IPS-NIHi11 (cell line): Measurements from ENCODE around the gene PYCR2.
"Not testable (repeated sequence)": the region's sequence is repeated elsewhere in the genome, so short reads cannot be mapped to it uniquely, and the experiment has no call there.

ENCODE experiments used
- DNase-seq: peaks from one replicate; pipeline ENCODE4 v3.0.0; 2012; ENCODE audit warnings: mixed read lengths, low spot score

The PYCR2 gene

DNA sequence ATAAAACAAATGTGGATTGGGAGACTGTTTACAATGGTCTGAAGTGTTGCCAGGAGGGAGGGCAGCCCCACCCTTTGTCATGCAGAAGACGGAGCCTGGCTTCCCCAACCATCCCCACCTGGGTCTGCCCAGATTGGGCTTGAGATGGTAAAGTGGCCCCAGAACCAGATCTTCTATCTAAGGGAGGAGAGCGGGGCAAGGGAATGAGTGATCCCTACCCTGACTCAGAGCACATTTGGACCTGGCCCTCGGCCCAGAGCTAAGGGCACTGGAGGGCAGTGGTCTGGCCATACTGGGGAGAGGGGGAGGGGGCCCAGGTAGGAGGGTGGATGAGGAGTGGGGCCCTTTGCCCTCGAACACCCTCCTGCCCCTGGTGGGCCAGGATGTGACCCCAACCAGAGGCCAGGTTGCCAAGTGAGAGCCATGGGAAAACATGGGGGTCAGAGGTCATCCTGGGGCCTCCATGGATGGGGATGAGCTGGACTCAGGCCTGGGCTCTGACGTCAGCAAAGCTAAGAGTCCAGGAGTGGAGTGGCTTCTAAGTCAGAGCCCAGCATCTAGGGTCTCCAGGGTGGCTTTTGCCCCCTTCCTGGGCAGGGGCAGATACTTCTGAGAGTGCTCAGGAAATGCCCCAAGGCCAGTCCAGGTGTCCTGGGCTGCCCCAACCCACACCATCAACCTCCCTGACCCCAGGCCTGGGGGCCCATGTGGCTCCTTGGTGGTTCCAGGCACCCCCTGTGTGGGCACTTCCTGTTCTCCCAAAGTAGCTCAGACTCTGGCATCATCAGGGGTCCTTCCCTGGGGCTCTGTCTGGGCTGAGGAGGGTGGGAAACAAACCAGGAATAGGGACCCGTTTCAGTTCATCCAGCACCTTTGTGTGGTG lies 33.5 kb downstream of the PYCR2 start:
- DNase-seq = peak; percentile 62

DNA sequence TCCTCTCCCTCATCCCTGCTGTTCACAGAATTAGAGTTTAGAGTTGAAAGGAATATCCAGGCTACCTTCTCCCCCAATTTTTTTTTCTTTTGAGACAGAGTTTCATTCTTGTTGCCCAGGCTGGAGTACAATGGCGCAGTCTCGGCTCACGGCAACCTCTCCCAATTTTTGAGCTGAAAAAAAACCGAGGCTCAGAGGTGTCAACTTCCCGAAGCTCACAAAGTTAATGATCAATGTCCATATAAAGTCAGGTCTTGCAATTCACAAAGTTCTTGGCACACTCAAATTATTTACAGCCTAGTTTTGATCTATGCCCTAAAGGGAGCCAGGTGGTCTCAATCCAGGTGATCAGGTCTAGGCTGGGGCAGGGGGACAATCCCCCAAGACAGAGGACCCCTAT lies 34.3 kb downstream of the PYCR2 start:
- no peak for DNase-seq

DNA sequence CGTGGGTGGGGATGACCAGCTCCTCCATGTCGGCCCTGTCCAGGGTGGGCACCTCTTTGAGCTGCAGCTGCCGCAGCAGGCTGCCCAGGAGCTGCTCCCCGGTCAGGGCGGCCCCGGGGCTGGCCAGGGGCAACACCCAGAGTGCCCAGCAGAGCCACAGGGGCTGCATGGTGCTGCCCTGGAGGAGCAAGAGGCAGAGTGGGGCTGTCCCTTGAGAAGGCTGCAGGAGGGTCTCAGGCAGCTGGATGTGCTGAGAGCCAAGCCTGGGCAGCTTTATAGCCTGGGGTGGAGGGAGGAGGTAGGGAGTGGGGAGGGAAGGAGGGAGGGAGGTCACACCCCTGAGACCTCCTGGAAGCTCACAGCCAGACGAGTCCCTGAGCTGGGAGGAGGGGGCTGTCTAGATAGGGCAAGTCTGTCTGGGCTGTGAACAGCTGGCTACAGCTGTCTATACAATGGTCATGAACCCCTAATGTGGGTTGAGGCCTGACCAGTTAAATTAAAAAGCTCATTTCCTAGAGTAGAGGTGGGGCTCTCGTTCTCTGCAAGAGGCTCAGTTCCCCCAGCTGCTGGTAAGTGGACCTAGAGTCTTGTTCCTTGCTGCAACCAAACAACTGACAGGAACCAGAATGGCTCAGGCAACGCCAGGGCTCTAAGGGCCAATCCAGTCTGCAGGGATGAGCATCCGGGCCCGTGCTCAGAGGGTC lies 35.0 kb downstream of the PYCR2 start, which contains the start of gene LEFTY1:
Gene LEFTY1 (minus strand): TSS at position 249 of the 704 bp plus-strand sequence. CDS start 80 bp downstream, at position 169.
- peak; percentile 41 for DNase-seq

DNA sequence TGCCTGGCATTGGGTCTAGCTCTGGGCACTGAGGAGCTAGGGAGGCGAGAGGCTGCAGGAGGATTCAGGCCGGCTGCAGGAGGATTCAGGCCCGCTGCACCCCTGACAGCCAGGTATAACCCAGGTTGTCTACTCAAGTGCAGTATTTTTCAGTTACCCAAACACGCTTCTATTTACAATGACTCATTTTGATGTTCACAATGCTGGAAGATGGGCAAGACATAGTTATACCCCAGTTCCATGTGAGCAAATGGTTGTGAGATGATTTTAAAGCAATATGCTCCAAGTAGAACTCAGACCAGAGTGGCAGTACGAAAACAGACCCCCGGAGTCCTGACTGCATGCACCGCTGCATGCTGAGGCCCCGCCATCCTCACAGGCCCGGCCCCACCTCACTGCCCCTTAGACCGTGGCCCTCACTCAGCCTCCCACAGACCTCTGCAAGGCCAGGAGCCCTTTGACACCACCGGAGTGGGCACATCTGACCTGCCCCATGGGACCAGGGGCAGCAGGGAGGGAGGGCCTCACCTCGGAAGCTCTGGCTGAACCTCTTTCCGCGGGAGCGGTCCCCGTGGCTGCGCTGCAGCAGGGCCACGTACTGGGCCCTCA lies 35.7 kb downstream of the PYCR2 start:
- DNase-seq = no peak

DNA sequence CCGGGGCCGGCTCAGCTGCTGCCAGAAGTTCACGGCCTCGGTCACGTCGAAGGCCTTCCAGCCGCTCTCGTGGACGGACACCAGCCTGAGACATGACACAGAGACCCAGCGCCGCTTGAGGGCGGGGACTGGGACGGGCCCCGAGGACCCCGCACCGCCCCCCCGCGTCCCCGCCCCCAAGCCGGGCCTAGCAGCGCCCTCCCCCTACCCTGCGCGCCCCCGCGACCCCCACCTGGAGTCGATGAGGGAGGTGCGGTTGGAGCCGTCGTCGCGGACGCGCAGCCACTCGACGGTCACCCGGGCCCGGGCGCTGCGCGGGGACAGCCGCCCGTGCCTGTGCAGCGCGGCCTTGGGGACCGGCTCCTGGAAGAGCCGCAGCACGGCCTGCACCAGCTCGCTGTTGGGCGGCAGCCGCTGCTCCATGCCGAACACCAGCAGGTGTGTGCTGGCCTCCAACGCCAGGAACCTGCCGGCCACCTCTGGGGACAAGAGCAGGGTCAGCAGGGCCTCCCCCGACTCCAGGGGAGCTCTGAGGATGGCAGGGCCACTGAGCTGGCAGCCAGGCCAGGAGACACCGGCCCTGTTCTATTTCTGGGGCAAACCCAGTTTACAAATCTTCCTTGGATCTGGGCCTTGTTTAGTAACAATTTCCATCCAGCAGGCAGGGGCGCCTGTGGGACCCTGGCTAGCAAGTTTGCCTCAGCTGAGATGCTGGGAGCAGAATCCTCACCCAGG lies 36.3 kb downstream of the PYCR2 start:
- not testable (repeated sequence) for DNase-seq

DNA sequence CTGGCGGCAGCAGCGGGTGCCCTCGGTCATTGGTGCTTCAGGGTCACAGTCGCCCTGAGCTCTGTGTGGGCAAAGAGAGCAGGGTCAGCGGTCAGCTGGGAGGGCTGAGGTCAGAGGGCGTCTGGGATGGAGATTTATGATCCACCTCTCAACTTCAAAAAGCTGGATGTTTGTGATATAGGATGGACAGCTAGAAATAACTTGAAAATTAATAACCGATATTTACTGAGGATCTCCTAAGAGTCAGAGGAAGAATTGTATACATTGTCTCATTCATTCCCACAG lies 37.1 kb downstream of the PYCR2 start:
- no peak for DNase-seq

DNA sequence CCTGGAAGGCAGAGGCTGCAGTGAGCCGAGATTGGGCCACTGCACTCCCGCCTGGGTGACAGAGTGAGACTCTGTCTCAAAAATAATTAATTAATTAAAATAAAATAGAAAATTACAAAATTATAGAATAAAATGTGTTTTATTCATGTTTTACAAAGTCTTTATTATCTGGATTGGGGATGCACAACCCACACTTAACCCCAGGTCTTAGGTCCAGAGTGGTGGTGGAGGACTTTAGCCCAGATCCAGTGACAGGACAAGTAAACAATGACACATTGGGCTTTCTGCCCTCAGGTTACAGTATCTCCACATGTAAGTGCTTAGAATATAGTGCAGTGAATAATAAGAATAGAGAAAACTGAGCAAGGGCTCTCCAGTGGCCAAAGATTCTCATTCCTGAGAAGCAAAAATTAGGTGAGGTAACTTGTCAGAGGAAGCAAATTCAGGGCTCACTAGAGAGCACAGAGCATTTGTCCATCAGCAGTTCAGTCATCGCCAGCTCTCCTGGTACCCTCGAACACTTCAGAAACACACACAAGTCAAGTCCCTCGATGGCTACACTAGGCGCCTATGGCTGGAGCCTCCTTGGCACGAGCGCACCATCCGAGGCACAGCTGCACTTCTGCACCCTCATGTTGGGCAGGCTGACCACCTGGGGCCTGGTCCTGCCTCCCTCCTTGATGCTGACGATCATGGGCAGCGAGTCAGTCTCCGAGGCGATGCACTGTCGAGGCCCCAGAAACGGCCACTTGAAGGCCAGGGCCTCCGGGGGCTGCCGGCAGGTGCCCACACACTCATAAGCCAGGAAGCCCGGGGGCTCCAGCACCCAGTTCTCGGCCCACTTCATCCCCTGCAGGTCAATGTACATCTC lies 37.7 kb downstream of the PYCR2 start:
- no peak for DNase-seq

DNA sequence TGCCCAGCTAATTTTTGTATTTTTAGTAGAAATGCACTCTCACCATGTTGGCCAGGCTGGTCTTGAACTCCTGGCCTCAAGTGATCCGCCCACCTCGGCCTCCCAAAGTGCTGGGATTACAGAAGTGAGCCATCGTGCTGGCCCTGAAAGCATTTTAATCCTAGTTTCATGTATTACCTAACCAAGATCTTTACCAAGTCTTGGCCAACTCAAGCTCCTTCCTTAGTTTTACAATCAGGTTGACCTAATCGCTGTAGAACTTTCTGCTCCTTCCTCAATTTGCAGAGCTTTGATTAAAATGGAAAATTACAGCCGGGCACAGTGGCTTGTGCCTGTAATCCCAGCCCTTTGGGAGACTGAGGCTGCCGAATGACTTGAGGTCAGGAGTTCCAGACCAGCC lies 38.7 kb downstream of the PYCR2 start:
- no peak for DNase-seq

DNA sequence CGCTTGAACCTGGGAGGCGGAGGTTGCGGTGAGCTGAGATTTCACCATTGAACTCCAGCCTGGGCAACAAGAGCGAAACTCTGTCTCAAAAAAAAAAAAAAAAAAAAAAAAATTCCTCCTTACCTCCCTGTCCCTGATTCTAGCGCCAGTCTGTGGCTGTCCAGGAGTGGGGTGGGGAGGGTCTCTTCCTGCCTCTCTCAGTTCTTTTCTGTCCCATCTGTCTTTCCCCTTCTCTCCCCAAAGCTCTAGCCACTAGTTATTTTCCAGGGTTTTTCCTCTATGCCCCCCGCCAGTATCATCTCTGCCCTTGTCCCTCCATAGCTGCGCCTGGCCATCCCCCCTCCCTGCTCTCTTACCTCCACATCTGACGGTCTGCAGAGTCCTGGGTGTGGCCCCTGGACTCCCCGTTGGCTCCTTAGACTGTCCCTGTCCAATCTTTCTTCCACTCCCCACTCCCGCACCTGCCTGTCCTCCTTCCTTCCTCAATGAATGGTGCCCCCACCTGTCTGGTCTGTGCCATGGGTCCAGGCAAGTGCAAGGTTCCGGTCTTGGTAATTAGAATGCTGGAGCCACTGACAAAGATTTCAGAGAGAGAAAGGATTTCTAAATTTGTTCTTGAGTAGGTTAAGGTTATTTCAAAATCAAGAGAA lies 40.3 kb downstream of the PYCR2 start:
- DNase-seq = no peak

DNA sequence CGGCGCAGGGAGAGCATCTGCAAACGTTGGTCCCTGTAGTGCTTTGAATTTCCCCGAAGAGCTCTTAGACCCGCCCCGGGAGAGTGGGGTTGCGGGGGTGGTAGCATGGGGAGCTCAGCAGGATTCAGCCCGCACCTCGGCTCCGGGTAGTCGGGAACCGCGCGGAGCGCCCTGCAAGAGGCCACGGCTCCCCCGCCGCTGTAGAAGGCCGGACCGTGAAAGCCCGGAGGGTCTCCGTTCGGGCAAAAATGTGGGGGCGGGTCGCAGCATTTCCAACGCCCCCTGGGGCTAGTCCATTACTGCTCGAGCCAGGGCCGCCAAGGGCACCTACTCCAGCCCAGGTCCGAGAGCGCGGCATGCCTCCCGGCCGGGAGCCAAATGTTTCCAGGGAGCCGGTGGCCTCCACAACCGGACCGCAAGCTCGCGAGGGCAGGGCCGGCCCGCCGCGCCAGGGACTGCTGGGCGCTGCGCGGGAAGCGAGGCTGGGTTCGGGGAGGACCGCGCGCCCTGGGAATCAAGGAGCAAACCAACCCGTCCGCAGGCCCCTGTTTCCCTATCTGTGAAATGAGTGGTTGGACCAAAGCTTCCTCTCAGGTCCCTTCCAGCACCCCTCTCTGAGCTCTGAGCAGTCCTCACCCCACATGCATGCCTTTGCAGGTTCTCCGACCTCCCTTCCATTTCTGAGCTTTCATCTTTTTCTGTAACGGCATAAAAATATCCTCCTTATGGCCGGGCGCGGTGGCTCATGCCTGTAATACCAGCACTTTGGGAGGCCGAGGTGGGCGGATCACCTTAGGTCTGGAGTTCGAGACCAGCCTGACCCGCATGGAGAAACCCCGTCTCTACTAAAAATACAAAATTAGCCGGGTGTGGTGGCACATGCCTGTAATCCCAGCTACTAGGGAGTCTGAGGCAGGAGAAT lies 41.1 kb downstream of the PYCR2 start:
- DNase-seq = peak; percentile 68

DNA sequence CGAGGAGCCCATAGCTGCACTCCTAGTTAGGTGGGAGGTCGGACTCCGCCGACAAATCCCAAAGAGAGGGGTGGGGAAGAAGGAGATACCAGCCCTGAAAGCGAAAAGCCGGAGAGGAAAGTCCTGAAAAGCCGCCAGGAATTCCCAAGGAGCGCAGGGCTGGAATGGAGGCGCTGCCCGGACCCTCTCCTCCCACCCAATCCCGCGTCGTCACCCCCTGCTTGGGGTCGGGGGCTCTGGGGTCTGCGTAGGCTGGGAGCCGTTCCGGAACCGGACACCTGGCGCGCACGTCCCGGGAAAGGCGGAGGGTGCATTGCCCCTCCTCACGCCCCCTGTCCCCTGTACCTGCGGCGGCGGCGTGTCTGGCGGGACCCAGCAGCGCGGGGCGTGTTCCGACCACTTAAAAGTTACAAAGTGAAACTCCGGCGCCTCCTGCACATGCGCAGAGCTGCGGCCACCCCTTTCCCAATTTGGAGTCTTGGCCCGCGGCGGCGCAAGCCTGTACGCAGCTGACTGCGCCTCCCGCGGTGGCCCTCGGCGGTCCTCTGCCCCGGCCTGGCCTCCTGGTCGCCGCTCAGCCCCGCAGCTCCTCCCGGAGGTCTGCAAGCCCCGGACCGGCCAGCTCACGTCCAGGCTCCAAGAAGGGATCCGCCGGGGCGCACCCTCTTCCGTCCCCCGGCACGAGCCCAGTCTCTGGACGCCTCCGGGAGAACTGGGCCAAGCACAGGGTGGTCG lies 41.9 kb downstream of the PYCR2 start, which contains the start of gene TMEM63A:
Gene TMEM63A (minus strand): TSS at position 422 of the 735 bp plus-strand sequence. CDS start 4,800 bp downstream, outside the sequence.
- peak; percentile 94 for DNase-seq

DNA sequence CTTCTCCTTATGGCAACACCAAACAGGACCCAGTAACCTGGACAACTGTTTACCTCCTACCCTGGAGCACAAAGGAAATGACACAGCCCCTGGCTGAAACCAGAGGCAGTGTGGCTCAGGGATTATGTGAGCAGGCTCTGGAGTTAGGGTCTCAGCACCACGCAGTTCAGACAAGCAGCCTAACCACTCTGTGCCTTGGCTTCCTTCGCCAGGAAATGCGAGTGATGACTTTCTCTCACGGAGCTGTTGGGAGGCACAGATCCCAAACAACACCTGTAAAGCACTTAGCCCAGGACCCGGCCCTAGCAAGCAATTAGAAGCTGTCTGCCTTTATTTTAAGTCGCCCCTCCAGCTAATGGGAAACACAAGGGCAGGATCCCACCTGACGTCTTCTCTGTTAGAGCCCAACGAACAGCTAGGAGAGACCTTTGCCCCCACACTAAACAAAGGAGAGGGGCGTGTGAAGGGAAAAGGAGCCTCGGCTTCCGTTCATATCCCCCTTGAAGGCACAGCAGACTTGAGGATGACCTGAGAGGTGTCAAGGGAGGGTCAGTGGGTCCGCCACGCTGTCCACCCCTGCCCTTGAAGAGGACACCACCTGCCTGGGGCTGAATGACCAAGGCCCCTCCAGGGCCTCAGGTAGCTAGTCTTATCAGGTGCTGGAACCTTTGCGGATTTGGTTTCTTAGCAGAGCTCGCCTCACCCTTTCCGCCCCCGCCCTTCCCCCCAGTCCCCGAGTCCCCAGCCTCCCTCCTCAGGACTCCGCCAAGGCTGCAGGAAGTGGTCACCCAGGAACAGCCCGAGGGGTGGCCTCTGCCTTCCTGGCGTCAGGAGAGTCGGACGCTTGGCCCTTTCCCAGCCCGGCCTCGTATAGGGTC lies 42.7 kb downstream of the PYCR2 start:
- peak; percentile 57 for DNase-seq

DNA sequence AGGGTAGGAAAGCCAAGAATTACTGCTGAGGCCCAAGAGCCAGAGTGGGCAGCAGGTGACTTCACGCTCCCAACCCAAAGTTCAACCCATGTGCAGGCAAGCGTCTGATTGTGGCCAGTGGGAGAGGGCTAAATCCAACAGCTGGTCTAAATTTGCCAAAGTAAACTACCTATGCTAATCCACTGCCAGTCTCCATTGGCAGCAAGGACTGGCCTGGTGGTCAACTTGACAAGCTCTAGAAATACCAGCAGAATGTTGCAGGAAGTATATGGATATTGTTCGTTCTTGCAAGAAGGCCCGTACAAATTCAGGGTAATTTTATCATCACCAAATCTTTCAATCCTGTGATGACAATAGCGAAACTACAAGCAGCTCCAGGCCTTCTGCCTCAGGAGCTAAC lies 43.4 kb downstream of the PYCR2 start:
- no peak for DNase-seq

DNA sequence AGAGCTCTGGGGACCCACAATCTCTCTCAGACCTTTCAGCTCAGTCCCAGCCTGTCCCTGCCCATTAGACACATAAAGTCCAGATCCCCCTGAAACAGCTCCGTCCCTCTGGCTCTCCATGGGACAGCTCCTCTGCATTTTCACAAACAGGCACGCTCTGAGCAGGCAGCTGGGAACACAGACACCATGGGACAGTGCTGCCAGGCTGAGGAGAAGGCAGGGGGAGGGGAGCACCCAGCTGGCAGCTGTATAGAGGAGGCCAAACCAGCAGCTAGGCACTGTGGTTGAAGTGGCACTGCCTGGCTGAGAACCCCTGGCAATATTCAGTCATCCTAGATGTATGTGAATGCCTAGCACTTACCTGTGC lies 43.8 kb downstream of the PYCR2 start:
- DNase-seq = no peak

DNA sequence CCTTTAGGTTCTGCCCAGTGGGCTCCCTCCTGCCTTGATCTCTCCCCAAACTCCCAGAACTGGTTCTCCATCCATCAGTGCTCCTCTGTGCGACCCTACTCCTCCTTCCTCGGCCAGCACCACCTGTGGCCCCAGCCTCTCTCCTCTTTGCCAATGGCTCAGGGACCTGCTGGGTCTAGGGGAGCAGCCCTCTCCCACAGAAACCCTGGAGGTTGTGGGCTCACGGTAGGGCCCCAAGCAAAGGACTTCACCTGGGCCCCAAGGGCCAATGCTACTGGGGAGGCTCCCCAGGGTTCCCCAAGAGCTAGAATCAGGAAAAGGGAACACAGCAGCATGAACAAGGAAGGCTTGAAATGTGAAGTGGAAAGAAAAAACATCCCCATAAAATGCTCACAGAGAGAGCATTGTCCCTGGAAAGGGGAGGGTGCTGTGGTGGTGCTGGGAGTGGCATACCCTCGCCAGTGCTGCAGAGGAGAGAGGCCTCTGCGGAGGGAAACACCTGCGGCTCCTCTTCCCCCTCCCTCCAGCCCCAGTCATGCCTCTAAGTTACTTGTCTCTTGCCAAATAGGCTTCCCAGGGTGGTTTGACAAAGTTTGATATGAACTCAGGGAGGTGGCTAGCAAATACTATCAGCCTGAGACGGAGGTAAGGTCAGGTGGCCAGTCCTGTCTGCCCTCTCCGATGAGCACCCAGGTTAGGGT lies 44.4 kb downstream of the PYCR2 start:
- DNase-seq = no peak

DNA sequence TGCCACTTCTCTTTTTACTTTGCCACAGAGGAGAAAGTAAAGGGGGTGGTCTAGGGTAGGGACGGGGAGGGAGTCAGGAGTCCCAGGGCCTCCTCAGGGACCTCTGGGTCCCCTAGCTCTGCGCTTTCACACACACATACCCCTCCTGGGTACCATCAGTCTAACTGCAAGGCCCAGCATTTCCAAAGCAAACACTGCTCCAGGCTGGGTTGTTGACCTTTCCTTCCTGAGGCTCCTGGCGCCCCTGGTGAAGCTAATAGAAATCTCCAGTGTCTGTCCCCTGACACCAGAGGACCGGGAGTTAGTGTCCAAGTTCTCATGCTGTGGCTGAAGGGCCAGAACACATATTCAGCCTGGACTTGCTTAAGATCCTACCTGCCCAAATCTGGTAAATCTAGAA lies 45.8 kb downstream of the PYCR2 start:
- DNase-seq = no peak

DNA sequence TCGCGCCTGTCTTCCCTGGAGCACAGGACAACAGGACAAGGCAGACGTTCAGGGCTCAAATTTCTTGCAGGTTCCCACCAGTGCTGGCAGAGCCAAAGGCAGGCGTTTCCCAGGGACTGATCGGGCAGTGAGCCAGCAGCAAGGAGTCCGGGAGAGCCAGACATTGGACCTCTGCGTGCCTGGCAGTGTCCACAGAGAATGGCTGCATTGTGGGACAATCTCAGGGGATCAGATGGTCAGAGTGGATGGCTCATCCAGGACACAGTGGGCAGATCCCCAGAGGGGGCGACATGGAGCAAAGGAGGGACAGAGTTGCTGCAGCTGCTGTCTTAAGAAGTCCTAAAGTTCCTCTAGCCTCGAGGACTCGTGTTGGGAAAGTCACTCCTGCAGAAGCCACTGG lies 46.5 kb downstream of the PYCR2 start:
- DNase-seq = peak; percentile 54
